Measurements from ENCODE around the gene CHL1. TPM values are rescaled to one million over a fixed set of nuclear protein-coding genes. Genes with fewer than 3 reads are reported as not detected.

CHL1 gene
- total and polyA plus RNA-seq, 2 of the 8 experiments (the other 6 are each of a cell fraction or from before 2014, with no cell fraction given), result 0.05 to 0.99 TPM

- TF ChIP-seq SAP30 (IDR thresholded peaks at IDR 0.05; ENCODE audit: insufficient read depth, insufficient replicate concordance, low read length), result no peak
- no peak for TF ChIP-seq RNF2 (IDR thresholded peaks at IDR 0.05; ENCODE audit: borderline replicate concordance, low read depth, low read length, missing control alignments, poor library complexity, severe bottlenecking)
- no peak for TF ChIP-seq POLR2AphosphoS5 (IDR thresholded peaks at IDR 0.05; ENCODE audit: low read depth, low read length)
- no peak for TF ChIP-seq FOSL1 (IDR thresholded peaks at IDR 0.05; ENCODE audit: insufficient read depth, low read depth, low read length)
Observed at GRCh38 chr3:347581-347980, 151.0 kb downstream of the CHL1 start (continued).
